ENCODE data around the gene TMIE.
A peak's percentile ranks its signal among the peaks of the same experiment; 100 is the strongest.
"Not testable (repeated sequence)": the region's sequence is repeated elsewhere in the genome, so short reads cannot be mapped to it uniquely, and the experiment has no call there.

TMIE gene

DNA sequence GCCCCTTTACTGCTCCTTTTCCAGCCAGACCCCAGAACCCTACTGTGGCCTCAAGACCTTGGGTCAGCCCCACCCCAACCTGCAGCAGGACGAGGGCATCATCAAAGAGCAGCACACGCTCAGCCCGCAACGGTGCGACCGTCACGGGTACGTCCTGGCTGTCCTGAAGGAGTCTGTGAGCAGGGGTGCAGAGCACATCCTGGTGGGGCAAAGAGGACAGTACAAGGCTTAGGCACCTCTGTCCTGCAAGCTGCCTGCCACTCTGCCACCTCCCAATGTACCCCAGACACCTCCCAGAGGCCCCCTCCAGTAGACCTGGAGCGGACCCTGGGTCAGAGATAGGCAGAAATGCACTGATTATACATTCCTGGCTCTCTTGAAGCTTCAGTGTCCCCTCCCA lies 15.7 kb upstream of the TMIE start:
- no peak for DNase-seq (ENCODE audit: low spot score)

DNA sequence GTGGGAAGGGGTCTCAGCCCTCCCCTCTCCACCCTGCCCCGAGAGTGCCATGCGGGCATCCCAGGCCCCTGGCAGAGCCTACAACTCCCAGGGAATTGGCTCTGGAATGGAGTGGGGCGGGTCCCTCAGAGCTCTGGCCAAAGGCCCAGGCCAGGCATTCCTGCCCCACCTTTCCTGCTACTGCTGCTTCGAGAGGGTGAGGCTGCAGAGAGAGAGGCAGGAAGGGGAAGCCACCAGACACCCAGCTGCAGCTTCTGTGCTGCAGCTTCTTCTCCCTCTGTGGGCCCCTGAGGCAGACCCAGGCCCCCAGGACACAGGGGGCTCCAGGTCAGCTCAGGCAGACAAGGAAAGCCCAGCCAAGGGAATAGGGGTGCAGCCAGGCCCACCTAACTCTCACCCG lies 10.4 kb upstream of the TMIE start:
- no peak for DNase-seq (ENCODE audit: low spot score)

DNA sequence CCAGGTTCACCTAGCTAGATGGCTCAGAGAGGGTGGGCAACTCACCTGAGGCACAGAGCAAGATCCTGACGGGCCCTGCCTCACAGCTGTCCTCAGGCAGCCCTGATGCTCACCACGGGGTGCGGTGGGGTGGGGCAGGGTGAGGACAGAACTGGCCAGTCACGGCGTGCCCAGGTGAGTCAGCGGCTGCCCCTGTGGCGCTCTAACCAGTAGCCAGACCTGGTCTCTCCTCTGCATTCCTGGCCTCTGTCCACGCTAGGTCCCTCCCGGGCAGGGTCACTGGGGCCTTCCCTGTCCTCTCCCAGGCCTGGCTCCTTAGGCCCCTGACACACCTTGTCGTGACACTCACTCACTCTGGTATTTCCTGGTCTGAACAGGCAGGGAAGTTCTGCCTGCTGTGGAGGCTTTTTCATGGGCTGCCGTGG lies 8.6 kb upstream of the TMIE start:
- DNase-seq (ENCODE audit: low spot score): no peak

DNA sequence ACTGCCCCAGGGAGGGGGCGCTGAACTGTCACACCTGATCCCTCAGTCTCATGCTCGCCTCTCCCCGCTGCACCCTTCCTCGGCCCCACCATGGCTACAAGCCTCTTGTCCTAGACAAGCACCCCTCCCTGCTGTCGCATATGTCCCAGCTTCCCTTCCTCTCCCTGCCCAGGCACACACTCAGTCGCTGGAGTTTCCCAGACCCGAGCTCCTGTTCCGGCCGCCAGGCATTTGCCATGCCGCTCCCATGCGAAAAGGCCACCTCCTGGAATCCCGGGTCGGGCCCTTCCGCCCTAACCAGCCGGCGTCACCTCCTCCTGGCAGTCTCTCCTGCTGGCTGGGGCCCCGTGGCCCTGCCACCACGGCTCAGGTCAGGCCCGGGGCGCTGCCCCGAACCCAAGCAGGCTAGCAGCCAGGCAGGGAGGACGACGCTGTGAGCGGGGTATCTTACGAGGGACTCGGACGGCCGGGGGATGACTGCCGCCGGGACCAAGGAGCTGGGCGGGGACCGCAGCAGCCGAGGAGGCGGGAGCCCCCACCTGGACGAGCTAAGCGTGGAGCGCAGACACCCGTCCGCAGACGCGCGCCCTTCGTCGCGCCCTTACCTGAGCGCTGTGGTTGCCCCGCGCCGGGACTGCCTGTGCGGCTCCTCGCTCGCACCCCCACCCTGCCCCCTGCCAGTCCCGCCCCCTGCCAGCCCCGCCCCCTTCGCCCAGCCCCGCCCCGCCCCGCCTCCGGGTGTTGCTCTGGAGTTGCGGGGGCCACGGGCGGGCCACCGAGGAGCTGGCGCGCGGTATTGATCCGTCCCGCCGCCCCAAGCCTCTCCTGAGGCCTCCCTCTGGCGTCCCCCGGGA lies 7.9 kb upstream of the TMIE start, which contains the start of gene ALS2CL:
ALS2CL (minus strand) TSS at position 642 of the 854 bp plus-strand sequence. CDS start 4,239 bp downstream, outside the sequence.
- DNase-seq (ENCODE audit: low spot score): no peak

DNA sequence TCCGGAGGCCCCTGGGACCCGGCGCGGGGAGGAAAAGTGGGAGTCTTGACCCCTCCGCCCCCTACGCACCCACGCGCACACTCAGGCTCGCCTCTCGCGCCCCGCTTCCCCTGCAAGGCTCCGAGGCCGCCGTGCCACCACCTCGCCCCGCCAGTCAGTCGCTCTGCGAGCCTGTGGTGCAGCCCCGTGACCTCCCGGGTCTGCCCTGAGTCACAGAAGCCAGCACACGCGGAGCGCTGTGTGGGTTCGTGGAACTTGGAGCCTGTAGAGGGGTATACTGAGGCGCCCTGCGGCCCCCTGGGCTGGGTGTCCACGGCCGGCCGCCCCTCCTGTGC lies 7.3 kb upstream of the TMIE start:
- no peak for DNase-seq (ENCODE audit: low spot score)

DNA sequence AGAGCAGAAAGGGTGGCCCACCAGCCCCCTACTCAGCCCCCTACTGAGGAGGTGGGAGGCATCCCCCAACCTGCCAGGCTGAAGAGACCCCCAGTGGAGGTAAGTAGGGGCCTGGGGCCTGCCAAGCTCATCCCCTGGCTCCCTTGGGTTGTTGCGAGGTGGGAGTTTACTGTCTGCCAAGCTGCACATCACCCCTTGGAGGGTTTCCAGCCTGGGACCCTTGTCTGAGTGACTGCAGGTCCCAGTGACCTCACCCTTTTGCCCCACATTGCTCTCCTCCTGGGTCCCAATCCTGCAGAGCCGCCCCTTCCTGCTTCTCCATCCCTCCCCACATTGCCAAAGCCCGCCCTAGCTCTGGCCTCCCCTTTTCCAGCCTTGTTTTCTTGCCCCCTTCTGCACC lies 6.7 kb upstream of the TMIE start:
- DNase-seq (ENCODE audit: low spot score): no peak

DNA sequence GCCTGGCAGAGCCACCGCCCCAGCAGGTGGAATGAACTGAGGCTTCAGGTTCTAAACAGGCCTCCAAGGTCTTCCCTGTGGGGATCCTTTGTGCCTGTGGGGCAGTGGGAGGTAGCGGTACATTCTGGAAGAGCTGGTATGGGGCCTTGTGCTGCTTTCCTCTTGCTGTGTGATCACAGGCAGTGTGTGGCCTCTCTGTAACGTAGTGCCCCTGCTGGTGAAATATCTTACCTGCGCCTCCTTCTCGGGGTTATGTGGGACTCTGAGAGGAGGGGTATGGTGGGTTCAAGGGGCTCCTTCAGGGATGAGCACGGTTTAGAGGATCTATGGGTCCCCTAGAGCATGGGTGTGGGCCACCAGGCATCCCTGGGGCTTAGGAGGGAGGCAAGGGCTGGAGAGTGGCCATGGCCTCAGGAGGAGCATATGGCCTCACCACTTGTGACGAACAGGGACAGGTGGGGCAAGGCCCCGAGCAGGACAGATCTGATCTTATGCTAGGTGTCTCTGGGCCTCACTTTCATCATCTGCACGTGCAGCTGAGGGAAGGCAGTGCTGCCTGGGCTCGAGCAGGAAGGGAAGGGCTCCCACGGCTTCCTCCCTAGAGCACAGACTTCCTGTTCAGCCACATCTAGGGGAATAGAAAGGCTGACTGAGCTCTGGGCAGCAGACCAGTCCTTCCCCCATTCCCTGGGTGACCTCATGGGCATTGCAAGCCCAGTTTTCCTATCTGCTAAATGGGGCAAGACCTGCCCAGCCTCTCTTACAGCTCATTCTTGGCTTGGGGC lies 5.8 kb upstream of the TMIE start:
- DNase-seq (ENCODE audit: low spot score): peak; percentile 74

DNA sequence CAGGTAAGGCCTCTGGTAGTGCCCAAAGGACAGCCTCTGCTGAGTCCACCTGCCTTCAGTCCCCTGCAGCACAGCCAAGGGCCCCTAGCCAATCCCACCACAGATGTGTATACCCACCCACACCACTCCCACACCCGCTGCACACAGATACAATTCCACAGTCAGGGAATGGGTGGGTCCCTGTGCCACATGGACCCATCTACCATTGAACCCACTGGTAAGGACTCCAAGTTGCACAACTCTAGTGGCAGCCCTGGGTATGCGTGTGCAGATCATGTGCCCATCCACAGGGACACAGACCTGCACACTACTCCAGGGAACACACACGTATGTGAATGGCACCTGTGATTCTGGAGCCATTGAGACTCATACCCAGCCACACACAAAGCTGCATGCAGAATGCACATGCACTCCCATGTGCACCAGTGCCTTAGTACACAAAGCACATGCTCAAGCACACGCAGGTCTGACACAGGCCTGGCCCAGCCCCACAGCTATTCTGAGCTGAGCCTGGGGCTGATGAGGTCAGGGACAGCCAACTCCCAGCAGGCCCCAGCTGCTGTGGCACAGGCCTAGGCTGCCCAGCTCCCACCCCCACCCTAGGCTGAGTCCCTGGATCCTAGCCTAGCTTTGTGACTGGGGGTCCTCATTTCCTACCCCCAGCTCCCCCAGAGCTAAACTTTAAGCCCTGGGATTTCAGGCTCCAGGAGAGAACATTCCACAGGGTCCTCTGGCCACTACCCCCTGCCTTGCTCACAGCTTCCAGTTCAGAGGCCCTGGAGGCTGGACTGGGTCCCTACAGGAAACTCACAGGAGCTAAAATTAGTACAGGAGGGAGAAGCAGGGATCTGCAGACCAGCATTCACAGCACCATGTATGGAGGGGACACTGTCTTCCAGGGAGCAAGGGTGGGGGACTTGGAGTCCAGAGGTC lies 5.0 kb upstream of the TMIE start:
- no peak for DNase-seq (ENCODE audit: low spot score)

DNA sequence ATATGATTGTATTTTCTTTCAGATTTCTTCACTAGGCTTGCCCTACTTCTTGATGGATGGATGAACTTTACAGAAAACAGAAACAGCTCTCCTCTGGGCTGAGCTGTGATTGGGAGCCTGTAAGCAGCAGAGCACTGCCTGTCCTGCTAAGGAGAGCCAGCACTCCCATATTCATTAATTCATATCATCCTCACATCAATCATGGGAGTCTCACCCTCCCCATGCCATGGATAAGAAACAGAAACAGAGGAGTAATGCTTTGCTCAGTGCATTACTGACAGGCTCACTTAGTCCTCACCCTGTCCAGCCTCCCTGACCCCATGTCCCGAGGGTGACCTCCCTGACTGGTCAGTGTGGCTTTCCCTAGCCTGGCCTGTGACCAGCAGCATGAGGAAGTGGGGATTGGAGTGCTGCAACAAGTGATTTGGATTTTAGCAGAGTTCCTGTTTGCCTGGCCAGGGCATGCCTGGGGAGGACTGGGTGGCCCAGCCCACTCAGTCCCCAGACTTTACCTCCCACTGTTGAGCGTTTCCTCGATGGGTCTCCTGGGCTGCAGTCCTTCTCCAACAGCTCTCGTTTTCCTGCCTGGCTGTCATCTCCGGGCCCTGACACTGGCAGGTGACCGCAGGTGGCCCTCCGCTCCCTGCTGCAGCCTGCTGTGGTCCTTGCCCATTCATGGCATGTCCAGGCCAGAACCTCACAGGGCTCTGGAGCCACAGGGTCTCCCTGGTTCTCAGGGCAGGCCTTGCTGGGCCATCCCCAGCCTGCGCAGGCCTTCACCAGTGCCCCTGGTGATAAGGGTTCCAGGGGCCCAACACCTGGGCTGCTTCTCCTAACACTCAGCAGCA lies 1.3 kb upstream of the TMIE start:
- DNase-seq (ENCODE audit: low spot score): peak; percentile 78

DNA sequence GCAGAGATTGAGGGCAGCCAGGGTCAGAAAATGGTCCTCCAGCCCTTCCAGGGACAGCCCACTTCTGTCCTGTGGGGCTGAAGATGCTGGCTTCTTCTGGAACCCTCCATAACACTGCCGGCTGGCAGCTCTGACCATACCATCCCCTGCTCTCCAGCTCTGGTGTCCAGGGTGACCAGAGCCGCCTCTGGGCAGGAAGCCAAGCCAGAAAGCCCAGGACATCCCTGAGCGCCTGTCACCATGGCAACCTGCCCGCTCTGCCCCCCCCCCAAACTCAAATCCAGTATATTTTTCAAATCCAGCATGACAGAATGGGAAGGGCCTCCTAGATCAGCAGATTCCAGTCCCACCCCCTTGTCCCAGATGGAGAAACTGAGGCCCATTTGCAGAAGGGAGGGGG lies 420 bp upstream of the TMIE start:
- peak; percentile 66 for DNase-seq (ENCODE audit: low spot score)

DNA sequence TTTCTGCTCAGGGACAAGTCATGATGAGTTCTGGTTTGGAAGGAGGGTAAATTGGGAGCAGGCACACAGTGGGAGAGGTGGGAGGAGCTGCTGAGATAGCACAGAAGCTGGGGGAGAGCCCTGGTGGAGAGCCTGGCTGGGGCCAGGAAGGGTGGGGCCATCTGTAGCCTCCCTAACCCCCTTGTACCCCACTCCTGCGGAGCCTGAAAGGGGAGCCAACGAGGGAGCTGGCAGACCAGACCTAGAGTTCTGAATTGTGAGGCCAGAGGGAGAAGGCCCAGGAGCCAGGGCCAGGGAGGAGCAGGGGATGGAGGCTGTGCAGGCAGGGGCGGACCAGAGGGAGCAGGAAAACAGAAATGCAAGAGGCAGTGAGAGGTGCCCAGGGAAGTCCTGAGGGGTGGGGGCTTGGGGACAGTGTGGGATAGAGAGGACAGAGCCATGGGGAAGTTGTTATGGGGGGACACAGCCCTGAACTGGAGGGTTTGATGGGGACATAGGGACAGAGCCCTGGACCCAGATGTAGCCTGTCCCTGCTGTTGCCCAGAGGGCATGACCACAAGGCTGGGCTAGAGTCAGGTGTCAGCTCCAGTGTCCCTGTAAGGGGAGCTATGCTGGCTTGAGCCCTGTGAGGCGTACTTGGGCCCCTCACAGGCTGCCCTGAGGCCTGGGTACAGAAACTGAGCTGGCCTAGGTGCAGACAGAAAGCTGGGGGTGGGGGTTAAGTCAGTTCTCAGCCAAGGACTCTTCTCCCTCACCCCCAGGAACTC lies 1.2 kb downstream of the TMIE start:
- no peak for DNase-seq (ENCODE audit: low spot score)

DNA sequence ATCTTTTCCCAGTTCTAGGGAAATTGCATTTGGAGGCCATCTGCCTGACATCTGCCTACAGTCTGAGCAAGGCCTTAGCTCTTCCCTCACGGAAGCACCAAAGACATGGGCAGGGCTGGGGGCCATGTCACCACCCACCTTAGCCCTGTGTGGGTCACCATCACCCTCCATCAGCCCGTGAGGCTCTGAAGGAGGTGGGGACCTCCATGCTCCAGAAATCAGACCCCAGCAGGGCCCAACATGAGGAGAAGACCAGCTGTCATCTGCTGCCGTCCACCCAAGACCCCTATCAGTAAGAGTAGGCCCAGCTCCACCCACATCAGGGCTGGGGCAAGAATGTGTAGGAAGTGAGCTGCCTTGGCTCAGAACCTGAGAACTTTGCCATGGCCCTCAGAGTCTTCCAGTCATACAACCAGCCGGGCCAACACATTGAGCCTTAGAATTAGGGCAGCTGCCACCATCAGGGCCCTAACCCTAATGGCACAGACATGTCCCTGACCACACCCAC lies 1.9 kb downstream of the TMIE start:
- DNase-seq (ENCODE audit: low spot score): no peak

DNA sequence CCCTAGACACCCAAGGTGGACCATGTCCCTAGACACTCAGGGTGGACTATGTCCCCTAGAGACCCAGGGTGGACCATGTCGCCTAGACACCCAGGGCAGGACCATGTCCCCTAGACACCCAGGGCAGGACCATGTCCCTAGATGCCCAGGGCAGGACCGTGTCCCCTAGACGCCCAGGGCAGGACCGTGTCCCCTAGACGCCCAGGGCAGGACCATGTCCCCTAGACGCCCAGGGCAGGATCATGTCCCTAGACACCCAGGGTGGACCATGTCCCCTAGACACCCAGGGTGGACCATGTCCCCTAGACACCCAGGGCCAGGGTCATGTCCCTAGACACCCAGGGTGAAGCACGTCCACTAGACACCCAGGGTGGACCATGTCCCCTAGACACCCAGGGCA lies 3.2 kb downstream of the TMIE start:
- DNase-seq (ENCODE audit: low spot score): not testable (repeated sequence)

DNA sequence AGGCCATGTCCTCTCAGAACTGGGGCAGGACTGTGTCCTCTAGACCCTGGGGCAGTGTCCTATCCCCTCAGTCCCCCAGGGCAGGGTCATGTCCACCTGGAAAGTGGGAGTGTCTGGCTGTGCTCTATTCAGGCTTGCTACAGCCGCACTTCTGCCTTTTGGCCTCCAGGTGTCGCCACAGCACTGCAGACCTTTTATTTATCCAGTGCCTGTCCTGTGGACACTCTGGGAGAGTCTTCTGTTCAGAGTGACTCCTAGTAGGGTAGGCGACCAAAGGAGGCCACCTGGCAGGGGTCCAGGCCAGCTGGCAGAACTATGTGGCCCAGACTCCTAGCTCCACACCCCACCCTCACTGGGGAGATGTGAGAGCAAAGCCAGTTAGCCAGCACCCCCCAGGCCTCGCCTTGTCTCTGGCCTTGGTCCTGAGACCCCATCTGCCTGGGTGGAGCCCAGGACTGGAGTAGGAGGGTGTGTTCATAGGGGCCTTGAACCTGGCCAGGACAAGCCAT lies 3.9 kb downstream of the TMIE start:
- DNase-seq (ENCODE audit: low spot score): peak; percentile 84

DNA sequence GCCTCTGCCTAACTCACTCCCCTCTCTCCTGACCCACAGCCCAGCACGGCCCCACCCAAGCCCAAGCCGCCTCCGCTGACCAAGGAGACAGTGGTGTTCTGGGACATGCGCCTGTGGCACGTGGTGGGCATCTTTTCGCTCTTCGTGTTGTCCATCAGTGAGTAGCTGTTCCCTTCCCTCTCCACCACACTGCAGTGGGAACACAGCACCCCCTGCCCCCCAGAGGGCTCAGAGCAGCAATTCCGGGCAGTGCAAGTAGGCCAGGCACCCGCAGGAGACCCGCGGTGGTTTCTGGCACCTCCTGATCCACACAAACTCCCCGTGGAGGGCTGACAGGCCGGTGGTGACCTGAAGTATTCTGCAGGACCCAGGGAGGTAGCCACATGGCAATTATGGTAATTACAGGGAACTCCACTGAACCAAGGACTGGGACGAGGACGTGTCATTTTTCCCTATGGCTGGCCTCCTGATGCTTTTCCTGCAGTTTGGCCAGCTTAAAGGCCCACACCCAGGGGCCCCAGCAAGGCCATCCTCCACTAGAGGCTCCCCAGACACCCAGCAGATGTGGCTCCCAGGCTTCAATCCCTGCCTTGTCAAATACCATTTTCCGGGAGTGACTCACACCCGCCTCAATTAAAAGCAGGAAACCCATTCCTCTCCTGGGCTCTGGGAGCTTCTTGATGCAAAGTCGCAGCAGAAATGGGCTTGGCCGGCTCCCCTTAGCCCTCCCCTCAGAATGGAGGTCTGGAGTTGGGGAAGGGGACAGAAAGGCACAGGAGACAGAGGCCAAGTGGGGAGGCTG lies 4.8 kb downstream of the TMIE start:
- no peak for DNase-seq (ENCODE audit: low spot score)

DNA sequence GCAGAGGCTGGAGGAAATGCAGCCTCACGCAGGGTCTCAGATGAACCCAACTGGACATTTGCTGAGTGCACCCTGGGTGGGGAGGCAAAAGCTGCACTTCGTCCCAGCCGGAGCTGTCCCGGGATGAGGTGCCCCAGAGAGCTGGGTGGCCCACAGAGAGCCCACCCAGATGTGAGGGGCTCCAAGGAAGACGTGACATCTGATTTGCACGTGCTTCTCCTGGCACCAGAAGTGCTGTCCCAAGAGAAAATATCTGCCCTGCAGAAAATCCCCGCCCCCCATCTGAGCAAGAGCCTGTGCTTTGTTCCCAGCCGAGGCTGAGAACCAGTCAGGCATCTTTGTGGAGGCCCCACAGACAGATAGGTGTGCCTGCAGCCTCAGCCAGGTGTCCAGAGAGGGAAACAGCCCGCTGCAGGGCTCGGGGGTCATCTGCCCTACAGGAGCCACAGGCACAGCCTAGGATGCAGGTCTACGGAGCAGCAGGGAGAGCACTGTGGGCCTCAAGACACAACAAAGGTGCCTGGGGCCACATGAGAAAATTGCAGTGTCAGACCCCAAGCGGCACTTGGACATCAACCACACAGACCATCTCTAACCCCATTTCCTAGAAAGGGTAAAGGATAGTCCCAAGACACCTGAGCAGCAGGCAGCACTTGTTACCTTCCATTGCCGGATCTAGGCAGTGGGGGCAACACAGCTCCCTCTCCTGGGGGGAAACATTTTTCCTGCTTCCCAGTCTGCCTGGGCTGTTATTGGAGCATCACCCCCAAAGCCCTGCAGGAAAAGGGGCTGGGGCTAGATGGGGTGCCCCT lies 5.8 kb downstream of the TMIE start:
- DNase-seq (ENCODE audit: low spot score): no peak

DNA sequence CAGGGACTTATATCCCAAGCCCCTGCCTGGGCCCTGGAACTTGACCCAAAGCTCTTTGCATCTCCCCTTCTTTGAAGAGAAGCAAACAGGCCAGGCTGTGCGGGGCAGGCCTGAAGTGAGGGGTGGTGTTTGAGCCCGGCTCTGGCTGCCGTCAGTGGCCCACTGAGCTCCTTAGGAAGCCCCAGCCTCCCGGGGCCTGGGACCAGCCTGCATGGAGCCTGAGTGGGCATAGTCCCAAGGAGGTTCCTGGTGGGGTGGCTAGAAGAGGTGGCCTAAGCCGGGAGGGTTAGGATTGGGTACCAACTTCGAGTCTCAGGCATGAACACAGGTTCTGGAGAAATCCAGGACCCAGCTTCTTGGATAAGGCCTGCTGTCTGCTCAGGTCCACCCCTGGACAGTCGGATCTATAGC lies 6.4 kb downstream of the TMIE start:
- DNase-seq (ENCODE audit: low spot score): no peak

DNA sequence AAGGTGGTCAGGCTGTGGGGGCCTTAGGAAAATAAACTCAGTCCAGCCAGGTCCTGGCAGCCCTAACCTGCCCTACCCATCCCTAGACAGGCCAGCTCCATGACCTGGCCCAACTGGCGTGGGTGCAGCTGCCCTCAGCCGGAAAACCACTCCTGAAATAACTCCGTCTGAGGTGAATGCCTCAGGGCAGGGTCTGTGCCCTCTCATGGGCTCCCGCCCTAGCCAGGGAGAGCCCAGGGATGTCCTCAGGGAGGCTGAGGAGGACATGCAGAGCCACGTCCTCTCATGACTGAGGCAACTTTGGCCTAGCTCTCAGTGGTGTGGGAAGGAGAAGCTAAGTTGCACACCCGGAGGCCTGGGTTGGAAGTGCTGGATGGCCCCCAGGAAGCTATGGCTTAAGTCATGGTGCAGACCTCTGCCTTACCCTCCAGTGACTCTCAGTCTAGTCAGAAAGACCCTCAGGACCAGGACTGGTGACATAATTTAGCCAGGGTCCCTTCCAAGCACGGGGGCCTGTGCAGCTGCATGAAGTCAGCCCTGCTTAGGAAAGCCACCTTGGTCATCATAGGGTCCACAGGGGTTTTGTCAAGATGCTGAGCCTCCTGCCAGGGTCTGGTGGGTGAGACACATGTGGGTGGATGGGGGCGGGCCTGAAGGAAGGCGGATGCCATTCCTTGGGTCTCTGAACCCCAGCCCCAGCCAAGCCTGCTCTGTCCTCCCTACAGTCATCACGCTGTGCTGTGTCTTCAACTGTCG lies 7.4 kb downstream of the TMIE start:
- DNase-seq (ENCODE audit: low spot score): no peak
